Activated CD4-positive, alpha-beta memory T cell treated with anti-CD3 and anti-CD28 coated beads for 36 hours (primary cell): Measurements from ENCODE around the gene CHEK2. TPM values are rescaled to one million over a fixed set of nuclear protein-coding genes. Genes with fewer than 3 reads are reported as not detected.
"Not testable (repeated sequence)": the region's sequence is repeated elsewhere in the genome, so short reads cannot be mapped to it uniquely, and the experiment has no call there.

Experiments used
- CTCF ChIA-PET: fragments of 350-600 bp; sonication (Branson Sonifier 250); formaldehyde crosslinking; loops from one replicate; lab custom pipeline; 2021; ENCODE audit warnings: antibody characterized with exemption, inconsistent platforms; lab: Charles Lee
- POLR2A ChIA-PET: fragments of 350-600 bp; sonication (Branson Sonifier 250); formaldehyde crosslinking; loops from one replicate; lab custom pipeline; 2021; ENCODE audit warnings: antibody characterized with exemption; lab: Charles Lee
- DNase-seq: peaks from one replicate; pipeline ENCODE4 v3.0.0-alpha.2; 2020
- H3K27ac Mint-ChIP-seq: one replicate; pipeline ENCODE4 v1.8.0; 2021; ENCODE audit warnings: mixed read lengths
- H3K27me3 Mint-ChIP-seq: one replicate; pipeline ENCODE4 v1.8.0; 2021; ENCODE audit warnings: mixed read lengths
- H3K36me3 Mint-ChIP-seq: one replicate; pipeline ENCODE4 v1.8.0; 2021; ENCODE audit warnings: mixed read lengths
- H3K4me1 Mint-ChIP-seq: one replicate; pipeline ENCODE4 v1.8.0; 2021; ENCODE audit warnings: low read depth, mixed read lengths
- H3K4me3 Mint-ChIP-seq: one replicate; pipeline ENCODE4 v1.8.0; 2021; ENCODE audit warnings: mild to moderate bottlenecking, mixed read lengths
- H3K9me3 Mint-ChIP-seq: one replicate; pipeline ENCODE4 v1.8.0; 2021; ENCODE audit warnings: mixed read lengths
- intact Hi-C: fragments of 100-400 bp; cut with micrococcal nuclease; formaldehyde crosslinking; loops from one replicate; pipeline ENCODE4 v1.15.1; 2023
- total RNA-seq, 2 experiments: library from RNA; stranded (reverse); gene quantifications; one replicate each; pipeline ENCODE4 v1.2.3, GENCODE V29; 2021

Gene CHEK2
- total RNA-seq, 2 experiments from 2014 or later, result 30.0 to 36.0 TPM

DNA sequence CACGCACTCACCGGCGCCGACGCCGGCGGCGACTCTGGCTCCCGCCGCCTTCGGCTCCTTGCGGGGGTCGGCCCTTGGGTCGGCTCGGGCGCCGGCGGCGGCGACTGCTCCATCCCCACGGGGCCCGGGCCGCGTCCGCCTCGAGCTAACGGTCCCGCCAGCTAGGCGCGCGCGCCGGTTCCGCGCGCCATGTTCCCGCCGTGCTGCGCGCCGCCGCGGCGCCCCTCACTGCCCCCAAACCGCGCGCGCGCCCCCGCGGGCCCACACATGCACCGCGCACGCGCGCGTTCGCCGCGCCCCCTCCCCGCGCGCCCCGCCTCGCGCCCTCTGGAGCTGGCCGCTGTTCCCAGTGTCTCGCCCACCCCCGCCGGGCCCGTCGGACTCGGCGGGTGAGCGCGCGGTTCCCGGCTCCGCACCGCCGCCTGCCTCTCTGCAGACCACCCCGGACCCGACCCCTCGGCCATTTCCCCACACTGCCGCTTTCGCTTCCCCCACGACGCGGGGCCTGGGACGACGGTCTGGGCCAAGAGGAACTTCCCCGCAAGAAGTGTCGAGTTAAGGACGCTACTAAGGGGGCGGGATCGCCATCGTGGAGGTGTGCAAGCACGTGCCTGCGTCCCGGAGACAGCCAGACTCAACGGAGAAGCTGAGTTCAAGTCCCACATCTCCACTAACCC lies 61.9 kb downstream of the CHEK2 start, which contains the start of gene TTC28:
TSS of gene TTC28 (minus strand) at position 230 of the 677 bp plus-strand sequence. CDS start at position 113, 117 bp downstream.
- H3K36me3 Mint-ChIP-seq, intact Hi-C loops, CTCF ChIA-PET, POLR2A ChIA-PET, H3K9me3 Mint-ChIP-seq, H3K27ac Mint-ChIP-seq: not testable (repeated sequence)
- Mint-ChIP-seq H3K4me3 (peak within 1 kb of the TSS; percentile 74), H3K27me3 (peaks cover 43% of the 10 kb centered on the region), H3K4me1 (peaks cover 14% of the 10 kb centered on the region)
- DNase-seq, result peak; percentile 30

DNA sequence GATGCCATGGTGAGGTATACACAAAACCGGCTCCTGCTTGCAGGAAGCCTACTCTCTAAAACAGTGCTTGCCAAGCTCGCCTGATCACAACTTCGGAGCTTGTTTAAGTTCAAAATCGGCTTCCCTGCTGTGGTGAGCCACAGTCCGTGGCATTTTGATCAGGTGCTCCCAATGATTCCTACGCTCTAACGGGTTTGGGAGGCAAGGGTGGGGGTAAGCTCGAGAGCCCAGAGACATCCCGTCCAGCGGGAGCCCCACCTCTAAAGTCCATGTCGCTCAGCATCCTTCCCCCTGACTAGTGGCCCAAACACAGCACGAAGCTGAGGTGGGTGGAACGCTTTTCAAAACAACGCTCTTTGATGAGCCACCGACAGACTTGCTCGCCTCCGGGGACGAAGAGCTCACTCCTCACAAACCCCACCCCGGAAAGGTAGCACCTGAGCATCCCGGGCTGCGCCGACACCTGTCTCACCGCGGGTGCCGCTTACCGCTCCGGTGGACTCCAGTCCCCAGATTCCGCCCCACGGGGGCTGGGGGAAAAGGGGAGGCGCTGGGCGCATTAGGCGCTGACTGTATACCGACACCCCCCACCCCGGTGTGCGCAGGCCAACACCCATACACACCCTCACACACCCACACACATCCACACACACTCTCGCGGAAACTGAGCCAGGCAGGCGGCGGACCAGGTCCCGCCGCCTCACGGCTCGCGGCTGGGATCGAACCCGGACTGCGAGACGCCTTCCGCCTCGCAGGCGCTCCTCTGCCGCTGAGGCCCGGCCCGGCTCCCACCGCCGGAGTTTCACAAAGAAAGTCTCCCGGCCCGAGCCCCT lies 62.6 kb downstream of the CHEK2 start:
- H3K36me3 Mint-ChIP-seq, POLR2A ChIA-PET, H3K9me3 Mint-ChIP-seq, H3K27ac Mint-ChIP-seq, CTCF ChIA-PET, intact Hi-C loops: not testable (repeated sequence)
- Mint-ChIP-seq H3K4me1 (peaks cover 20% of the 10 kb centered on the region), H3K27me3 (peaks cover 49% of the 10 kb centered on the region), H3K4me3 (peak overlapping the region; percentile 55)
- peak; percentile 12 for DNase-seq

DNA sequence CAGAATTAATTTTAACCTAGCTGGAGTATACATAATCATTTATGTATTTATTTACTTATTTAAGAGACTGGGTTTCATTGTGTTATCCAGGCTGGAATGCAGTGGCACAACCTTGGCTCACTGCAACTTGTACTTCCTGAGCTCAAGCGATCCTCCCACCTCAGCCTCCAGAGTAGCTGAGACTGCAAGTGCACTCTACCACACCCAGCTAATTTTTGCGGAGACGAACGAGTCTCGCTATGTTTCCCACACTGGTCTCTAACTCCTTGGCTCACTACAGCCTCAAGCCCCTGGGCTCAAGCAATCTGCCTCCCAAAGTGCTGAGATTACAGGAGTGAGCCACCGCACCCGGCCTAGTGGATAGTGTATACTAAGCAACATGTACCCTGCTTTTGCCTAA lies 63.5 kb downstream of the CHEK2 start:
- H3K9me3 Mint-ChIP-seq, intact Hi-C loops, CTCF ChIA-PET, H3K27ac Mint-ChIP-seq, DNase-seq, H3K4me3 Mint-ChIP-seq, POLR2A ChIA-PET, H3K36me3 Mint-ChIP-seq: not testable (repeated sequence)
- H3K27me3 Mint-ChIP-seq, result peaks cover 53% of the 10 kb centered on the region
- H3K4me1 Mint-ChIP-seq, result peaks cover 27% of the 10 kb centered on the region

DNA sequence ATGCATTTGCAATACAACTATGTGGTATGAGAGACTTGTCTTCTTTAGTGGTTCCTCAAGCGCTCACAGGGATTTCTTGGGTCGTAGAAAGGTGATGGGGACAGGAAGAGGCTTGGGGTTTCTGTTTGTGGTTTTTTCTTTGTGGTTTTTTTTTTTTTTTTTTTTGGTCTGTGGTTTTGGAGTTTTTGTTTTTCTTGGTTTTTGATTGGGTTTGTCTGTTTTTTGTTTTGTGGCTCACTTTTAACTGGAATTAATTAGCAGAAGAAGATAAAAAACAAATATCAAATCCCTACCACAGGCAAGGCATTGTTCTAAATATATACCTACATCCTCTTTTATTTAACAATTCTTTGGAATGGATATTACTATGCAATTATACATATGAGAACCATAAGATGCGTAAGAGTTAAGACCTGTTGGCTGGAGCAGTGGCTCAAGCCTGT lies 67.5 kb downstream of the CHEK2 start:
- Mint-ChIP-seq H3K4me1 (peaks cover 22% of the 10 kb centered on the region), H3K36me3 (peaks cover 7% of the 10 kb centered on the region), H3K27ac (peak overlapping the region; percentile 92), H3K27me3 (peaks cover 45% of the 10 kb centered on the region), H3K4me3 (peak overlapping the region; percentile 72), H3K9me3 (peaks cover 4% of the 10 kb centered on the region)
- ChIA-PET CTCF (no interaction called here), POLR2A (no interaction called here)
- intact Hi-C loops, result loop anchor here (5.0 kb wide), 1 partner anchor 68 kb away; the partner anchor contains the start of genes CHEK2 and HSCB
- peak; percentile 18 for DNase-seq

DNA sequence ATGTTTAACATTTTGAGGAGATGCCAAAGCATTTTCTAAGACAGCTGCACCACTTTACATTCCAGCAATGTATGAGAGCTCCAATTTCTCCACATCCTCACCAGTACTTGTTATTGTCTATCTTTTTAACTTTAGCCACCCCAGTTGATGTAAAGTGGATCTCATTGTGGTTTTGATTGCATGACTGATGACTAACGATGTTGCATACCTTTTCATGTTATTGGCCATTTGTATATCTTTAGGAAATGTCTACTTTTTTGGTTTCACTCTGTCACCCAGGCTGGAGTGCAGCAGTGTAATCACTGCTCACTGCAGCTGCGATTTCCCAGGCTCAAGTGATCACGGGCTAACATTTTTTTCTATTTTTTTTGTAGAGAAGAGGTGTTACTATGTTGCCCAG lies 70.9 kb downstream of the CHEK2 start:
- CTCF ChIA-PET, result no interaction called here
- intact Hi-C loops, result loop anchor here (5.0 kb wide), 1 partner anchor 72 kb away; the partner anchor contains the start of genes CHEK2 and HSCB

DNA sequence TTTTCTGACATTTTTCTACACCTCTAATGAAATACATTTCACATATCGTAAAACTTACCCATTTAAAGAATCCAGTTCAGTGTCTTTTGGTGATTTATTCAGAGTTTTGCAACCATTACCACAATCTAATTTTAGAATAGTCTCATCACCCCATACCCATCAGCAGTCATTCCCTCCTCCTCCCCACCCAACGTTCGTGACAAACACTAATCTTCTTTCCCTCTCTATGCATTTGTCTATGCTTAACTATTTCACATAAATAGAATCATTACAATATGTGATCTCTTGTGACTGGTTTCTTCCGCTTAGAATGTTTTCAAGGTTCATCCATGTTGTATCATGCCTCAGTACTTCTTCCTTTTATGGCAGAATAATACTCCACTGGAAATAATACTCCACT lies 71.5 kb downstream of the CHEK2 start:
- no peak overlapping the region for H3K27ac Mint-ChIP-seq
- peaks cover 4% of the 10 kb centered on the region for H3K9me3 Mint-ChIP-seq
- peaks cover 7% of the 10 kb centered on the region for H3K36me3 Mint-ChIP-seq
- H3K4me1 Mint-ChIP-seq, result peaks cover 16% of the 10 kb centered on the region
- ChIA-PET POLR2A (no interaction called here), CTCF (no interaction called here)
- intact Hi-C loops, result loop anchor here (5.0 kb wide), 1 partner anchor 72 kb away; the partner anchor contains the start of genes CHEK2 and HSCB
- DNase-seq, result no peak
- peaks cover 29% of the 10 kb centered on the region for H3K27me3 Mint-ChIP-seq
- H3K4me3 Mint-ChIP-seq, result no peak overlapping the region

More for the DNA sequence above, 70.9 kb downstream of the CHEK2 start:
- H3K27me3 Mint-ChIP-seq, result peaks cover 34% of the 10 kb centered on the region
- H3K4me1 Mint-ChIP-seq, result peaks cover 17% of the 10 kb centered on the region
- H3K9me3 Mint-ChIP-seq, result peaks cover 4% of the 10 kb centered on the region
- no peak overlapping the region for H3K4me3 Mint-ChIP-seq
- no peak for DNase-seq
- H3K36me3 Mint-ChIP-seq, result peaks cover 7% of the 10 kb centered on the region
- POLR2A ChIA-PET, result no interaction called here
- no peak overlapping the region for H3K27ac Mint-ChIP-seq

DNA sequence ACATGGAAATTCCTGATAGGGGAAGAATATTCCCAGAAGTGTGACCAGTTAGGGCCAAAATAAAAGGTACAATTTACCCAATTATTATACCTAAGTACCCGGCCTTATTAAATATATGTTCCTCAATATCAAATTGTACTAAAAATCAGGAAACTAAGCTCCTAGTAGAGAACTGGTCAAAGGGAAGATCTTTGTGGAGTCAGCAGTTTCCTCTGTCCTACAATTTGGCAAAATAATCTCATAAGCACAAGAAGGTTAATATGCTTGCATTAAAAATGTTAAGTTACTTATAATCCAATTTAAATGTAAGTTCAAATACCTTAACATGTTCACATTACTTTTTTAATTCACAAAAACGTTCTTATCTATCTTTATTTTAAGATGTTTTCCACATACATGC lies 72.2 kb downstream of the CHEK2 start:
- H3K4me1 Mint-ChIP-seq, result peaks cover 11% of the 10 kb centered on the region
- POLR2A ChIA-PET, result no interaction called here
- CTCF ChIA-PET, result no interaction called here
- intact Hi-C loops, result no loop called here
- DNase-seq, result no peak
- peaks cover 4% of the 10 kb centered on the region for H3K9me3 Mint-ChIP-seq
- no peak overlapping the region for H3K4me3 Mint-ChIP-seq
- peaks cover 7% of the 10 kb centered on the region for H3K36me3 Mint-ChIP-seq
- H3K27me3 Mint-ChIP-seq, result peaks cover 23% of the 10 kb centered on the region
- H3K27ac Mint-ChIP-seq, result no peak overlapping the region

DNA sequence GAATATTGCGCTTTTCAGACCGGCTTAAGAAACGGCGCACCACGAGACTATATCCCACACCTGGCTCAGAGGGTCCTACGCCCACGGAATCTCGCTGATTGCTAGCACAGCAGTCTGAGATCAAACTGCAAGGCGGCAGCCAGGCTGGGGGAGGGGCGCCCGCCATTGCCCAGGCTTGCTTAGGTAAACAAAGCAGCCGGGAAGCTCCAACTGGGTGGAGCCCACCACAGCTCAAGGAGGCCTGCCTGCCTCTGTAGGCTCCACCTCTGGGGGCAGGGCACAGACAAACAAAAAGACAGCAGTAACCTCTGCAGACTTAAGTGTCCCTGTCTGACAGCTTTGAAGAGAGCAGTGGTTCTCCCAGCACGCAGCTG lies 78.1 kb downstream of the CHEK2 start:
- H3K4me3 Mint-ChIP-seq, H3K27me3 Mint-ChIP-seq, intact Hi-C loops, H3K27ac Mint-ChIP-seq, H3K9me3 Mint-ChIP-seq, POLR2A ChIA-PET, H3K36me3 Mint-ChIP-seq, CTCF ChIA-PET, DNase-seq, H3K4me1 Mint-ChIP-seq: not testable (repeated sequence)

DNA sequence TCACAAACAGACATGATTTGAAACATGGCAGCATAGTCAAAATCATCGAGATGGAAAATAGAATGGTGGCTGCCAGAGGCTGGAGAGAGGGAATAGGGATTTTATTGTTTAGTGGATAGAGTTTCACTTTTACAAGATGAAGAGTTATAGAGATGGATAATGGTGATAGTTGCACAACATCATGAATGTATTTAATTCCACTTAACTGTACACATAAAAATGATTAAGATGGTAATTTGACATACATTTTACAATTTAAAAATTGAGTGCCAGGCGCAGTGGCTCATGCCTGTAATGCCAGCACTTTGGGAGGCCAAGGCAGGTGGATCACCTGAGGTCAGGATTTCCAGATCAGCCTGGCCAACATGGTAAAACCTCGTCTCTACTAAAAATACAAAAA lies 83.2 kb downstream of the CHEK2 start:
- CTCF ChIA-PET, result no interaction called here
- intact Hi-C loops, result no loop called here
- Mint-ChIP-seq H3K4me3 (no peak overlapping the region), H3K27me3 (peaks cover 29% of the 10 kb centered on the region), H3K4me1 (no peaks in the 10 kb centered on the region), H3K27ac (no peak overlapping the region), H3K9me3 (no peaks in the 10 kb centered on the region), H3K36me3 (no peaks in the 10 kb centered on the region)
- DNase-seq, result no peak
- POLR2A ChIA-PET, result no interaction called here

DNA sequence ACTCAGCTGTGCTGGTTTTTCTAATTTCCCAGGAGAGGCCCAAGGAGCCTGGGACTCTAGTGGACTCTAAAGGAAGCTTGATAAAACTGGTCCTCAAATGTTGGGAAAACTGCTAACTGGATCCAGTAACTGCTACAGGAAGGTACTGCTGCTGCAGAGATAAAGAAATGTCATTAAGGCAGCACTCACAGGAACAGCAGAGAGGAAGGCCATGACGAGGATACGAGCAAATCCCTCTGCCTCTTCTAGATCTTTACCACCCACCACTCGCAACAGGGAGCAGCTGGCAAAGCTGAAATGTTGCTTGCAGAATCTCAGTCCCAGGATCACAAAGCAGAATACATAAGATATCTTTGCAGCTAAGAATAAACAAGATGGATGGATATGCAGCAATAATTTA lies 85.4 kb downstream of the CHEK2 start:
- H3K27me3 Mint-ChIP-seq, result peaks cover 33% of the 10 kb centered on the region
- no peaks in the 10 kb centered on the region for H3K4me1 Mint-ChIP-seq
- no peak for DNase-seq
- ChIA-PET POLR2A (interaction anchor here (0.6 kb wide), 1 partner anchor 55 kb away, joined by 3 read pairs; no protein-coding TSS in a partner anchor), CTCF (no interaction called here)
- no peaks in the 10 kb centered on the region for H3K36me3 Mint-ChIP-seq
- H3K4me3 Mint-ChIP-seq, result no peak overlapping the region
- intact Hi-C loops, result no loop called here
- peaks cover 4% of the 10 kb centered on the region for H3K9me3 Mint-ChIP-seq
- H3K27ac Mint-ChIP-seq, result no peak overlapping the region

DNA sequence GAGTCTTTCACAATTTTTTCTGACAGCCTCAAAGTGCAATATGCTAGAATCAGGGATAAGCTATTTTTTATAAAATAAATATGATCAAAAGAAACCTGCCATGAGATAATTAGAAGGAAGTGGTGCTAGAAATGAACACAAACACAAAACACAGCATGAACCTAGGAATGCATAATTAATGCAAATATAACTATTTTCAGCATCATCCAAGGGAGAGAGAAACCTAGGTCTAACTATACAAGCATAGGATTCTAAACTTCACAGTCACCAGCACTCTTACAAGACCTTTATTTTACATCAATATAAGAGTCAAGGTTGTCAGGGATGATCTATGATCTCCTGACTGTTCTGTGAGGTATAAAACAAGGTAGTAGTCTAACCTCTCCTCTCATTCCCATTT lies 91.2 kb downstream of the CHEK2 start:
- Mint-ChIP-seq H3K27ac (no peak overlapping the region), H3K27me3 (peaks cover 41% of the 10 kb centered on the region), H3K9me3 (peaks cover 4% of the 10 kb centered on the region), H3K4me3 (no peak overlapping the region), H3K36me3 (no peaks in the 10 kb centered on the region), H3K4me1 (no peaks in the 10 kb centered on the region)
- intact Hi-C loops, result no loop called here
- no peak for DNase-seq
- POLR2A ChIA-PET, result no interaction called here
- CTCF ChIA-PET, result no interaction called here

DNA sequence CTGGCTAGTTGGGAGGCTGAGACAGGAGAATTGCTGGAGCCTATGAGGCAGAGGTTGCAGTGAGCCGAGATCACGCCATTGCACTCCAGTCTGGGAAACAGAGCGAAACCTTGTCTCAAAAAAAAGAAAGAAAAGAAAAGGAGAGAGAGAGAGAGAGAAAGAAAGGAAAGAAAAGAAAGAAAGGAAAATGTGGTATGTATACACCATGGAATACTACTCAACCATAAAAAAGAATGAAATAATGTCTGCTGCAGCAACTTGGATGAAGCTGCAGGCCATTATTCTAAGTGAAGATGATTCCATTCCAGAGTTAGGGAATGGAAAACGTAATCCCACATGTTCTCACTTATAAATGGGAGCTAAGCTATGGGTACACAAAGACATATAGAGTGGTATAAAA lies 92.8 kb downstream of the CHEK2 start:
- intact Hi-C loops, result no loop called here
- Mint-ChIP-seq H3K27me3 (peaks cover 38% of the 10 kb centered on the region), H3K9me3 (peaks cover 4% of the 10 kb centered on the region), H3K4me1 (no peaks in the 10 kb centered on the region), H3K27ac (no peak overlapping the region), H3K36me3 (no peaks in the 10 kb centered on the region), H3K4me3 (no peak overlapping the region)
- POLR2A ChIA-PET, result no interaction called here
- CTCF ChIA-PET, result no interaction called here
- DNase-seq, result no peak
